ENCODE measurements around the gene ECSIT.

The ECSIT gene

GRCh38 chr19:11547929-11548700 is 19.2 kb upstream of the ECSIT start:
- no peaks in the 10 kb centered on the region for H3K4me1 ChIP-seq (ENCODE audit: insufficient read depth, low read length, poor library complexity, severe bottlenecking)
- H3K9ac ChIP-seq (ENCODE audit: low read depth, low read length, poor library complexity, severe bottlenecking), result no peak overlapping the region
- TF ChIP-seq CTCF (conservative IDR thresholded peaks at IDR 0.05; ENCODE audit: low read length), result no peak
- no peaks in the 10 kb centered on the region for H3K9me3 ChIP-seq (ENCODE audit: insufficient read depth, low read depth, low read length)
- H3F3A ChIP-seq (ENCODE audit: low read depth), result no peaks in the 10 kb centered on the region
- no peaks in the 10 kb centered on the region for H4K20me1 ChIP-seq (ENCODE audit: insufficient read depth, low read length, poor library complexity, severe bottlenecking)
- H3K4me3 ChIP-seq (ENCODE audit: low read length, poor library complexity, severe bottlenecking), result no peak overlapping the region
- H3K9me2 ChIP-seq (replicated peaks; ENCODE audit: low read depth, low read length), result no peaks in the 10 kb centered on the region
- no peak overlapping the region for H2AFZ ChIP-seq (ENCODE audit: low read length)
- H3K36me3 ChIP-seq (ENCODE audit: insufficient read depth, low read length), result no peaks in the 10 kb centered on the region
- no peaks in the 10 kb centered on the region for H3K79me2 ChIP-seq (ENCODE audit: insufficient read depth, low read length)
- H3K4me2 ChIP-seq (ENCODE audit: low read depth, low read length, poor library complexity, severe bottlenecking), result no peak overlapping the region
- no peaks in the 10 kb centered on the region for H3K27me3 ChIP-seq (ENCODE audit: insufficient read depth, low read length, poor library complexity, severe bottlenecking)

GRCh38 chr19:11541238-11541637 is 12.3 kb upstream of the ECSIT start:
- H2AFZ ChIP-seq (ENCODE audit: low read length), result no peak overlapping the region
- H3K4me1 ChIP-seq (ENCODE audit: insufficient read depth, low read length, poor library complexity, severe bottlenecking), result no peaks in the 10 kb centered on the region
- no peaks in the 10 kb centered on the region for H3K27me3 ChIP-seq (ENCODE audit: insufficient read depth, low read length, poor library complexity, severe bottlenecking)
- H3K9me3 ChIP-seq (ENCODE audit: insufficient read depth, low read depth, low read length), result no peaks in the 10 kb centered on the region
- no peak overlapping the region for H3K4me2 ChIP-seq (ENCODE audit: low read depth, low read length, poor library complexity, severe bottlenecking)
- H3K79me2 ChIP-seq (ENCODE audit: insufficient read depth, low read length), result no peaks in the 10 kb centered on the region
- no peak overlapping the region for H3K4me3 ChIP-seq (ENCODE audit: low read length, poor library complexity, severe bottlenecking)
- H3K9ac ChIP-seq (ENCODE audit: low read depth, low read length, poor library complexity, severe bottlenecking), result no peak overlapping the region
- no peaks in the 10 kb centered on the region for H3K36me3 ChIP-seq (ENCODE audit: insufficient read depth, low read length)
- H3K9me2 ChIP-seq (replicated peaks; ENCODE audit: low read depth, low read length), result no peaks in the 10 kb centered on the region
- no peaks in the 10 kb centered on the region for H4K20me1 ChIP-seq (ENCODE audit: insufficient read depth, low read length, poor library complexity, severe bottlenecking)
- no peaks in the 10 kb centered on the region for H3F3A ChIP-seq (ENCODE audit: low read depth)
- TF ChIP-seq CTCF (conservative IDR thresholded peaks at IDR 0.05; ENCODE audit: low read length), result no peak
- TF ChIP-seq EZH2phosphoT487 (IDR thresholded peaks at IDR 0.05; ENCODE audit: borderline replicate concordance), result no peak

- H3K4me3 ChIP-seq (ENCODE audit: low read length, poor library complexity, severe bottlenecking), result no peak overlapping the region
- no peak overlapping the region for H3K4me2 ChIP-seq (ENCODE audit: low read depth, low read length, poor library complexity, severe bottlenecking)
- H3K79me2 ChIP-seq (ENCODE audit: insufficient read depth, low read length), result no peaks in the 10 kb centered on the region
- no peaks in the 10 kb centered on the region for H3K9me2 ChIP-seq (replicated peaks; ENCODE audit: low read depth, low read length)
- H3K4me1 ChIP-seq (ENCODE audit: insufficient read depth, low read length, poor library complexity, severe bottlenecking), result no peaks in the 10 kb centered on the region
- no peak overlapping the region for H2AFZ ChIP-seq (ENCODE audit: low read length)
- H3F3A ChIP-seq (ENCODE audit: low read depth), result no peaks in the 10 kb centered on the region
- H3K27me3 ChIP-seq (ENCODE audit: insufficient read depth, low read length, poor library complexity, severe bottlenecking), result no peaks in the 10 kb centered on the region
- TF ChIP-seq EZH2phosphoT487 (IDR thresholded peaks at IDR 0.05; ENCODE audit: borderline replicate concordance) (no peak), CTCF (conservative IDR thresholded peaks at IDR 0.05; ENCODE audit: low read length) (no peak)
- H3K9me3 ChIP-seq (ENCODE audit: insufficient read depth, low read depth, low read length), result no peaks in the 10 kb centered on the region
- H4K20me1 ChIP-seq (ENCODE audit: insufficient read depth, low read length, poor library complexity, severe bottlenecking), result no peaks in the 10 kb centered on the region
- H3K36me3 ChIP-seq (ENCODE audit: insufficient read depth, low read length), result no peaks in the 10 kb centered on the region
- H3K9ac ChIP-seq (ENCODE audit: low read depth, low read length, poor library complexity, severe bottlenecking), result no peak overlapping the region
These were observed 11.7 kb upstream of the ECSIT start for GRCh38 chr19:11540645-11541044.

Measured in Loucy (cell line).